Testis (tissue), 3 donors: Measurements from ENCODE around the gene CFAP46. TPM values are rescaled to one million over a fixed set of nuclear protein-coding genes. Genes with fewer than 3 reads are reported as not detected.

ENCODE experiments used
- DNase-seq: peaks from one replicate; pipeline ENCODE4 v3.0.0-alpha.2; 2019
- H3K27ac ChIP-seq, 2 donors: fragments of 200-600 bp; sonication (generic); one replicate each; pipeline ENCODE4 v1.5.1; 2019
- H3K27me3 ChIP-seq: fragments of 200-600 bp; sonication (generic); one replicate; pipeline ENCODE4 v1.5.1; 2019
- H3K36me3 ChIP-seq: fragments of 200-600 bp; sonication (generic); one replicate; pipeline ENCODE4 v1.5.1; 2017; ENCODE audit warnings: low read depth; ENCODE audit errors: missing control alignments
- H3K4me1 ChIP-seq: fragments of 200-600 bp; sonication (generic); one replicate; pipeline ENCODE4 v1.5.1; 2019
- H3K4me3 ChIP-seq, 2 donors: fragments of 200-600 bp; sonication (generic); one replicate each; pipeline ENCODE4 v1.5.1; 2017 to 2019
- H3K9me3 ChIP-seq: fragments of 200-600 bp; sonication (generic); one replicate; pipeline ENCODE4 v1.5.1; 2017
- POLR2A ChIP-seq: fragments of 450-650 bp; IDR thresholded peaks from one replicate; pipeline ENCODE4 v1.6.1; 2017; ENCODE audit warnings: antibody characterized with exemption, mild to moderate bottlenecking, moderate library complexity
- WGBS, 2 donors: methylation state at CpG; one replicate each; pipeline ENCODE4 v1.1.5; 2018; 5-methylcytosine and 5-hydroxymethylcytosine counted together
- intact Hi-C: fragments of 100-400 bp; cut with DNase I; formaldehyde crosslinking; loops from one replicate; pipeline ENCODE4 v1.15.1; 2023; ENCODE audit warnings: low total_unique reads
- polyA plus RNA-seq: library from polyadenylated mRNA; stranded (reverse); fragments of 350-450 nt; fragmentation: Illumina TruSeq; extraction: RNeasy Lipid Tissue Mini Kit (QIAGEN cat#74804); gene quantifications from one replicate; pipeline ENCODE4 v1.2.3, GENCODE V29; 2014; ENCODE audit warnings: low read depth, low replicate concordance; ENCODE audit not compliant: insufficient read depth
- total RNA-seq, 2 donors: library from RNA; depleted of rRNA; stranded (reverse); fragments of >200 nt; gene quantifications; one replicate each; pipeline ENCODE4 v1.2.3, GENCODE V29; 2016
- TF ChIP-seq, protein P1 (sequence below), 3 experiments: fragments of 450-650 bp in 2 of 3; fragments of 200-600 bp in 1 of 3; sonication (generic) in 1 of 3; IDR thresholded peaks; one replicate each; pipeline ENCODE4 v1.5.1; 2016 to 2019; ENCODE audit warnings: antibody characterized with exemption in 3 of 3, mild to moderate bottlenecking in 2 of 3, moderate library complexity in 1 of 3

The CFAP46 gene
- total and polyA plus RNA-seq, 3 donors from 2014 or later: 36.0 to 67.6 (median 59.0) TPM

DNA sequence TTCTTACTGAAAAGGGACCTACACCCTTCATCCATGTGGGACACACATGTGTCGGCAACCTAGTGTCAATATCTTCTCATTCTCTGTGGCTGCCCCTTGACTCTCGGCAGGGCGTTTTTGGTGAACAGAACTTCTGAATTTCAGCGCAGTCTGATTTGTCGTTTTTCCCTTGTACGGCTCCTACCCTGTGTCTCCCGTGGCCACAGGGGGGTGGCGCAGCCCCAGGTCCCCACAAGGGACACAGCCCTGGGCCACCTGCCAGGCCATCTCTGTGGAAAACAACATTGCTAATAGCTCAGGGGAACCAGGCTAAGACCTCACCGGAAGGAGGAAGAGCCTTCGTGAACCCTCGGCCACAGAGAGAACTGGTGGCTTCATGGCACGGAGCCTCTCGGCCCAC, 103.3 kb downstream of the CFAP46 start:
- H3K27ac ChIP-seq: no peak overlapping the region
- no peaks in the 10 kb centered on the region for H3K36me3 ChIP-seq
- H3K9me3 ChIP-seq: no peaks in the 10 kb centered on the region
- no peak for DNase-seq
- H3K4me3 ChIP-seq: no peak overlapping the region
- 90 to 92% methylated on average over 13 of the region's 13 CpGs for WGBS, 2 donors
- peaks cover 7% of the 10 kb centered on the region for H3K4me1 ChIP-seq
- intact Hi-C loops: no loop called here
- no peak for TF ChIP-seq POLR2A
- TF ChIP-seq, protein P1, sequence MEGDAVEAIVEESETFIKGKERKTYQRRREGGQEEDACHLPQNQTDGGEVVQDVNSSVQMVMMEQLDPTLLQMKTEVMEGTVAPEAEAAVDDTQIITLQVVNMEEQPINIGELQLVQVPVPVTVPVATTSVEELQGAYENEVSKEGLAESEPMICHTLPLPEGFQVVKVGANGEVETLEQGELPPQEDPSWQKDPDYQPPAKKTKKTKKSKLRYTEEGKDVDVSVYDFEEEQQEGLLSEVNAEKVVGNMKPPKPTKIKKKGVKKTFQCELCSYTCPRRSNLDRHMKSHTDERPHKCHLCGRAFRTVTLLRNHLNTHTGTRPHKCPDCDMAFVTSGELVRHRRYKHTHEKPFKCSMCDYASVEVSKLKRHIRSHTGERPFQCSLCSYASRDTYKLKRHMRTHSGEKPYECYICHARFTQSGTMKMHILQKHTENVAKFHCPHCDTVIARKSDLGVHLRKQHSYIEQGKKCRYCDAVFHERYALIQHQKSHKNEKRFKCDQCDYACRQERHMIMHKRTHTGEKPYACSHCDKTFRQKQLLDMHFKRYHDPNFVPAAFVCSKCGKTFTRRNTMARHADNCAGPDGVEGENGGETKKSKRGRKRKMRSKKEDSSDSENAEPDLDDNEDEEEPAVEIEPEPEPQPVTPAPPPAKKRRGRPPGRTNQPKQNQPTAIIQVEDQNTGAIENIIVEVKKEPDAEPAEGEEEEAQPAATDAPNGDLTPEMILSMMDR (IDR thresholded peaks at IDR 0.05): no peak
- no peaks in the 10 kb centered on the region for H3K27me3 ChIP-seq

DNA sequence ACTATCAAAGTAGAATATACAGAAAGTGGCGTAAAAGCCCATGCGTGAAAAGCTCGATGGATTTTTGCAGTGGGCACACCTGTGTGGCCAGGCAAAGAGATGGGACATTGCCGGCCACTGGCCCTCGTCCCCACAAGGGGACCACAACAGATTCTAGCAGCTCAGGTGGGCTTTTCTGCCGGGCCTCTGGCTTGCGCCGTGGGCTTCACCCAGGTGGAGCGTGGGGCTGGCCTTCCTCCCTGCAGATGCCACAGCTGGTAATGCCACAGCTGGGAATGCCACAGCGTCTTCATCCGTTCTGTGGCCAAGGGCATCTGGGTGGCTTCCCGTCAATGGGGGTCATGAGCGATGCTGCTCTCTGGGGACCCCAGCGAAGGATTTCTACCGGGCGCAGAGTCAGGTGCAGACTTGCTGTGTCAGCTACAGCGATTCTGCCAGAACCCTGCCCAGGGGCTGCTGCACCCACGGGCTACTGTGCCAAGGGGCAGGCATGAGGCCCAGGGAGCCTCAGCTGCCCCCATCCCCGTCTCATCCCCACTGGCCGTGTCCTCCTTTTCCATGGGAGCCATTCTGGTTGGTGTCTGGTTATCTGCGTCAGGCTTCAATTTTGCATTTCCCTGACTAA, 103.9 kb downstream of the CFAP46 start:
- TF ChIP-seq POLR2A: no peak
- TF ChIP-seq, protein P1 (IDR thresholded peaks at IDR 0.05): no peak
- no peaks in the 10 kb centered on the region for H3K27me3 ChIP-seq
- H3K4me3 ChIP-seq: no peak overlapping the region
- H3K9me3 ChIP-seq: no peaks in the 10 kb centered on the region
- intact Hi-C loops: no loop called here
- H3K27ac ChIP-seq: no peak overlapping the region
- 88 to 96% methylated on average over 16 to 21 of the region's 21 CpGs for WGBS, 2 donors
- DNase-seq: no peak
- H3K4me1 ChIP-seq: peaks cover 7% of the 10 kb centered on the region
- H3K36me3 ChIP-seq: no peaks in the 10 kb centered on the region

DNA sequence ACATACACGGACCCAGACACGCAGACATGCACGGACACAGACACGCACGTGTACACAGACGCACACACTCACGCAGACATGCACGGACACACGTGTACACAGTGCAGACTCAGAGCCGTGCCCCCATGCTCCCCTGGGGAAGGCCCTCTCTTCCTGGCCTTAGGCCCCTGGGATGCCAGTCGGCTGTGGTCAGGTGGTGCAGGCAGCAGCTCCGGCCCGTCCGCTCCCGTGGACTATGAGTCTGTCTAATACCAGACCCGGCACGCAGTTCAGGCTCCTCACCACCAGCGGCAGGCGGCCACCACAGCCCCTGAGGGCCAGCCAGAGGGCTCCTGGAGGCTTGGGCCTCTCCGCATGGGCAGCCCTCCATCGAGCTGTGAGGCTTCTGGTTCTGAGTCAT, 104.5 kb downstream of the CFAP46 start:
- Histone ChIP-seq H3K27me3 (no peaks in the 10 kb centered on the region), H3K4me3 (no peak overlapping the region)
- TF ChIP-seq, protein P1 (IDR thresholded peaks at IDR 0.05): no peak
- TF ChIP-seq POLR2A: no peak

DNA sequence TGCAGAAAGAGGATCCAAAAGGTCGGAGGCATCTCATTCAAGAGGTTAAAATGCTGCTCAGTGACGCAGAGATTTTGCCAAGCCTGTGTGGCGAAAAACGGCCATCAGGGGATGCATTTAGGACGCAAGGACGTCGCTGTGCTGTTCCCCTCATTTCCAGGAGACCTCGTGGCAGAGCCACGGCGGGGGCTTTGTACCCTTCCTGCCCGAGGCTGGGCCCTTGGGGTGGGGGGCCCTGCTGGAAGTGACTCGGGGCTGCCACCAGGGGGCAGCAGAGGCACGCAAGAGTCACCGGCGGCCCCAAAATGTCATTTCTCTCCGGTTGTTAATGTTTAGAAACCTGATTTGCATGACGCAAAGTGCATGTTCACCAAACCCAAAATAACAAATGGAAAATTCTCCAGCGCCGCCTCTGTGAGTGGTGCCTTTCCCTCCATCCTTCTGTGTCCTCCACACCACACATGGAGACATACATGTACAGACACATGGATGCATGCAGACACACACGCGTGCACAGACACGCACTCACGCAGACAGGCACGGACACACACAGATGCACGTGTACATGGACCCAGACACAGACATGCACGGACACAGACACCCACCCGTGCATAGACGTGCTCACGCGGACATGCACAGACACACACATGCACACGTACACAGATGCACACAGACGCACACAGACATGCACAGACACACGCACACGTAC, 105.4 kb downstream of the CFAP46 start:
- Histone ChIP-seq H3K9me3 (no peaks in the 10 kb centered on the region), H3K27ac (no peak overlapping the region), H3K36me3 (no peaks in the 10 kb centered on the region), H3K4me3 (no peak overlapping the region), H3K4me1 (peaks cover 11% of the 10 kb centered on the region), H3K27me3 (no peaks in the 10 kb centered on the region)
- WGBS, 2 donors: 42 to 45% methylated on average over 32 to 34 of the region's 34 CpGs
- TF ChIP-seq, protein P1 (IDR thresholded peaks at IDR 0.05): peak; percentile 81 to 96 (median 89)
- no peak for TF ChIP-seq POLR2A
- intact Hi-C loops: no loop called here
- DNase-seq: peak; percentile 43

More for the DNA sequence above, 104.5 kb downstream of the CFAP46 start:
- intact Hi-C loops: no loop called here
- DNase-seq: no peak
- Histone ChIP-seq H3K9me3 (no peaks in the 10 kb centered on the region), H3K36me3 (no peaks in the 10 kb centered on the region), H3K4me1 (peaks cover 11% of the 10 kb centered on the region), H3K27ac (no peak overlapping the region)
- WGBS, 2 donors: 85 to 94% methylated on average over 11 to 21 of the region's 21 CpGs
